HL-60/S4 treated with phorbol 12-myristate 13-acetate at 8.2 ng/mL for 4 days and 3 days (cell line): ENCODE measurements around the gene FTO.

ENCODE experiments used
- in situ Hi-C: fragments of 300-500 bp; cut with MboI; formaldehyde crosslinking; loops from 2 replicates; pipeline ENCODE4 v1.15.0; 2022; ENCODE audit warnings: low sequenced_read_pairs

Gene FTO

DNA sequence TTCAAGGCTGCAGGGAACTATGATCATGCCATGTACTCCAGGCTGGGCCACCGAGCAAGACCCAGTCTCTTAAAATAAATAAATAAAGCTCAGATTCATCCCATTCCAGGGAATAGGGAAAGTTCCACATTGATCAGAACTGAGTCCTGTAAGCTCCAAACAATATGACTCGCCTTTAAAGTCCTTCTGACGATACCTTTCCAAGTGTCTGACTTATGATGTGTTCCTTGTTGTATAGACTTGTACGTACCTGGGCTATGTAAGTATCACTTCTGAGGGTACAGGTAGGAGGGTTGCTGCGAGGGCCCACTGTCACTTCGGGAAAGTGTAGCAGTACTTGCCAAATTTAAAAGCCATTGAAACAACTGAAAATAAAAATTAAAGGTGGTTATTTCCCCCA lies 329.8 kb downstream of the FTO start:
- in situ Hi-C loops = no loop called here

DNA sequence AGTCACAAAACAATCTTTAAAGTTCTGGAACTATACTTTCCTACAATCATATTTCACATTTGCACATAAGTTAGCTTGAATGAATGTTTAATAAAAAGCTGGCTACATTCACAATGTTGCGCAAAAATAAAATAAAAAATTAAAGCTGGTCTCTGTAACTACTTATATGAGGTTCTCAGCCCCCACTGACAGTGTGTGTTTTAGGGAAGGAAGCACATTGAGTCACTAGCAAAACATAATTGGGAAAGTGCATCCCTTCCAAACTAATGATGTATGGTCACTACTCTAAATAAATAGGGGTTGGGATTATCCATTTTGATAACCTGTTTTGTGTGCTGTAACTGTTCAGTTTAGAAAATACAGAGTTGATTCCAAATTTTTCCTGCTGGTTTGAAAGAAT lies 330.7 kb downstream of the FTO start:
- in situ Hi-C loops = no loop called here

DNA sequence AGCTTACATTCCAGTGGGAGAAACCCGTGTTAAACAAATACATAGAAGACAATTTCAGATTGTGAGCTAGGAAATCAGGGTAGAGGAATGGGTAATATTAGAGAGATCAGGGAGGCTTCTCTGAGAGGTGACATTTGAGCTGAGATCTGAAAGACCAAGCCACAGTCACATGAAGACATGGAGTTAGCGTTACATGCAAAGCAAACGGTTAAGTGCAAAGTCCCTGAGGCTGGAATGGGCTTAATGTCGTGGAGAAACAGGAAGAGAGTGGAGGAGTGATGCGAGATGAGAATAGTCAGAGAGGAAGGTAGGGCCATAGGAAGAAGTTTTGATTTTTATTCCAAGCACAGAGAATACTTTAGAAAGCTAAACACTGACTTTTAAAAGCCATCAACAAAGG lies 336.5 kb downstream of the FTO start:
- in situ Hi-C loops = no loop called here

DNA sequence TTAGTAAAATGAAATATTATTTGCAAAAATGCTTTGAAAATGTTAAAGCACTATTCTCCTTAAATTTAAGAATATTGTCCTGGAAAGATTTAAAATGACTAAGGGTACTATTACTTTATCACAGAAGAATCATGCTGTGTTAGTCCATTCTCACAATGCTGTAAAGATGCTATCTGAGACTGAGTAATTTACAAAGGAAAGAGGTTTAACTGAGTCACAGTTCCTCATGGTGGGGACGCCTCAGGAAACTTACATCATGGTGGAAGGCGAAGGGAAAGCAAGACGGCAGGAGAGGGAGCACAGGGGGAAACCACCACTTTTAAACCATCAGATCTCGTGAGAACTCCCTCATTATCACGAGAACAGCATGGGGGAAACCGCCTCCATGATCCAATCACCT lies 337.0 kb downstream of the FTO start:
- in situ Hi-C loops = no loop called here

DNA sequence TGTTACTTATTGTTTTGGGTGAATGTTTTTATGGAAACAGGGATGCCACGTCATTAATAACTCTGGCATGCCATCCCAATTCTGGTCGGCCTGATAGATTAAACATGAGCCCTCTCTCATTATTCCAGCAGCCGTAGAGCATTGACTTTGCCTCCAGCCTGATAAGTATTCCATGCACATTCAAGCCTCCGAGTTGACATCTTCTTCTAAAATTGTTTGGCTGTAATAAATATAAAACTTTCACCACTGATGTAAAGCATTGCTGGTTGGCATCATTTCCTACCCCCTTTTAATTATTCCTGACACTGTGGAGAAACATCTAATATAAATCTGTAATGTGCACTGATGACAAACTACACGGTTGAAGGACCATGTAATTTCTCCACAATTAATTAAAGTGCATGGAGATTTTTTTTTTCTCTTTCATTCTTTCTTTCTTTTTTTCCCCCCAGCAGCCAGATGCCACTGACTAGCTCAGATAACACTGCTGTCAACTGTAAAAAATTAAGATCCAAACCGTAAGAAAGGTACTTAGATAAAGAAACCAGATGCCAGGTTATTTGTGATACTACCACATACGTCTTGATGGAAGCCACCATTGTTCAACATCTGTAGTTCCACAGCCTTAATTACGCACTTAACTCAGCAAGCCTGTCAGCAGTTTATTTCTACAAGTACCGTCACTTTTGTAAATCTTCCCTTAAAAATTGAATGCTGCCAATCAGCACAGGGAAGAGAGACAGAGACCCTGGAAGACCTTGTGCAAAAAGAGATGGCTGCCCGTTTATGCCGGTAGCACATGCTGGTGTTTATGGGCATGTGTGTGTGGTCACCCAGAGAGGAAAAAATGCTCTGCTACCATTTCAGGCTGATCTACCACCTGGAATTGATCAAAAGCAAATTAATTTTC lies 344.9 kb downstream of the FTO start:
- in situ Hi-C loops = no loop called here

DNA sequence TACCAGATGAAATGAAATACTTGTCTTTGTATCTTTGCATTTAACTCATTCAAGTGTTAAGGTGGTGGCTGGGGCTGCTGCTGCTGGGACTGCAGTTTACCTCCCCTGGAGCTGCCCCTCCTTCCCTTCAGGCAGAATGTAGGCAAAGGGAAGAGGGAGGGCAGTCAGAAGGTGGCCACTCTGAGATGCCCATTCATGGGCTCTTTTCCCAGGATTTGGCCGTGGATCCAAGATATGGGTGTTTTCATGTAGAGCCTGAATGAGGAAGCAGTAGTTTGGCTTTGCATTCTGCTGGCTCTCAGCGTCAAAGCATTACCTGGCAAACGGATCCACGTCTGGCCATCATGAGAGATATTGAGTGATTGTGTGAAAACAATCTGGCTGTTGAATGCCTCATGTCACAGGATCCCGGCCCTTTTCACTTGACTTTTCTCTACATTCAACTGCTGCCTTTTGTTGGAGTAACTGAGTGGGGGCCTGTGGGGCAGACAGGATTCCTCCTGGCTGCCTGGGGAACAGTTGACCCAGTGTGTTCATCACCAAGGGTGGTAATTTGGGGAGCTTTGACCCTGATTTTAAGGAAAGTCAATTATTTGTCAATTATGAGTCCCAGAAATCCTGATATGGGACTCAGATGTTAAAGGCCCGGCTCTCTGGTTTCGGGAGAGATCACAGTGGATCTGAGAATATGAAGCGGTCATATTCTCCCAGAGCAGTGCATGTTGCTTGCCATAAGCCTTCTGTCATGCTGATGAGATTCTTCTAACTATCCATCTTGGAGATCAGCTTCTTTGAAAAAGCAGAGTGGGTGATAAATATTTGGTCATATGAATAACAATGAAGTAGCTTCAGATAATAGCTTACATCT lies 345.9 kb downstream of the FTO start:
- in situ Hi-C loops = no loop called here

DNA sequence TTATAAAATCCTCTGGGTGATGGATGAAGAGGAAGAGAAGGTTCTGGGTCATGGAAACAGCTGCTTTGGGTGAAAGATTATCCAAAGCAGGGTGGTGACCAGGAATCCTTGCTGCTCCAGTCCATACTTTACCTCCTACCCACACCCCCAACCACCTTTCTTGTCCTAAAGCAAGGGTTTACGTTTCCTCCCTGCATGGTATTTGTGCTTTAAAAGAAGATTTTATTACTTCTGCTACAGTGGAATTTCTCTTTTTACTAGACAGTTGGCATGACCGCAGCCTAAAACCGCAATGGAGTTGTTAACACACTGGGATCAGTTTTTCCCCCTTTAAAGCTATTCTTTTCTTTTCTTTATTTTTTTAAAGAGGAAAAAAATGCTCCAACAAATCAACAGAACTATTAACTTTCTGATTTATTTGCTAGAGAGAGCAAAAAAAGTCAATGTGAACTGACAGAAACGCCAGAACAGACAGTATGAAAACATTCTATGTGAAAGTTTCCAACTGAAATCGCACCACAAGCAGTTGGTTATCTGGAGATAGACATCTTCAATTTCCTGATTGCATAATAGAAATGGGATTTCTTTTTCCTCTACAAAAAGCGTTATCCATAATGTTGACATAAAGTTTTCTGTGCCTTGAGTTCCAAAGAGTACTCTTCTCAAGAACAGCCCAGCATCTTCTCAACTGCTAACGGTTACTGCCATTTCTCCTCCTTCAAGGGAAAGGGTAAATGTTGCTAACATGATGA lies 346.7 kb downstream of the FTO start:
- in situ Hi-C loops = no loop called here

DNA sequence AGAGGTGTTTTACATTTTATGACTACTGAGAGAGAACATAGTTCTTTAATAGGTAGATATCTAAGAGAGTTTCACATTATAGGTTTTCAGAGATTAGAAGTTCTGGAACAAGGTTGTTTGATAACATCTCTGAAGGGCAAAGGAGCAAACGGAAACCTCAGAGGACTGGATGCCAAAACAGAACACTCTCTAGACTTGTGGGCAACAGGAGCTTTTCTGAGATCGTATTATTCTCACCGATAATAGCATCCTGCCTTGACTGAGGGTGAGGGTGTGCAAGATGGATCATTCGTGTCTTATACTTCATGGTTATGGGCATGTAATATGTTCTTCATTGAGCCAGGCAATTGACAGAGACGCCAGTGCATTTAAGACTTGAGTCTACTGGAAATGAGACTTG lies 347.9 kb downstream of the FTO start:
- in situ Hi-C loops = no loop called here

DNA sequence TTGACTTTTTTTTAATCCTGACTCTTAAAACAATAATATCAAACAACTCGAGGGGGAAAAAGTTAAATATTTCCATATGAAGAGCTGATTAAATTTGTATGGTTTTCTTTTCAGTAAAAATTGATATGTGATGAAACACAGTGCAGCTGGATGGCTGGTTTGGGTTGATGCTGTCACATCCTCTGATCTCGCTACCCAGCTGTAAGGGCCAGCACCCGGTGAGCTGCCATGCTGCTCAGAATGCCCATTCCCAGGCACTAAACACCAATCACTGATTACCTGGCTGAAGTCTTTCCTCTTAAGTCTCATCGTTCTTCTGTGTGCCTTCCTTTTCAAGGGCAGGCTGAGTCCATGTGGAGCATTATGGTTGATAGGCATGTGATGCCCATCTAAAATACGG lies 348.3 kb downstream of the FTO start:
- in situ Hi-C loops = no loop called here

DNA sequence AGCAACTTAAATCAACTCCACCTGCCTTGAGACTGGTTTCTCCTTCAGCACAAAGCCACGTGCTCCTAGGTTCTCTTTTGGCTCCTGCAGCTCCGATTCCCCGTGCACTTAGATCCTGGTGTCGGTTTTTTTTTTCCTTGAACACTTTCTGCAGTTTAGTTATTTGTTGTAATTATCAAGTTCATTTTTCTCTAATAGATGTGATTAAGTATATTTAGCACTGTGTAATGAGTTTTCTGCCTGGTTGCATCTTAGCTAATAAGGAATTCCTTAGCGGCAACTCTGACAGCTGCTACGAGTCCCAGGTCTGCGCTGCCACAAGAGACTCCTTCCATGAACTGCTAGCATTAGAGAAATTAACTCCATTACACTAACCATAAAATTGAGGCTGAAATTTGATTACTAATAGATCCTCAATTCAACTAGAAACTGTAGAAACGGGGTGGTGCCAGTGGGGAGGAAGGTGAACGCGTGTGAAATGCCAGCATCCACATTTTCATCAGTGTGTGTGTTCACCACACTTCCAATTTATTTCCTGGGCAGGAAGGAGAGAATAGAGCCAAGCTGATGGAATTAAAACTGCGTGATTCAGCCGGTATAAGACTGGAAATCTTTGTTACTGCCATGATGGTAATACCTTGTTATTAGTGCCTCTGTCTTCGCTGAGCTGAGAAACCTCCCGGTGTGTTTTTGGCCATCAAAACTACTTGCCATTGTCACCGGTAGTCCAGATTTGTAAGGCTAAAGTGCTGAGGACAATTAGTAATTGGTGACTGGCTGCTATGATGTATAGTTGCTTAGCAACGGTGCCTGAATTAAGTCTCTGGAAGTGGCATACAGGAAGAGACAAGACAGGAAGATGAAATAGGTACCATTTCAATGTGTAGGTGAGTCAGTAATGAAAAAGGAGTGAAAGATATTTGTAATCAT lies 350.2 kb downstream of the FTO start:
- in situ Hi-C loops = no loop called here

DNA sequence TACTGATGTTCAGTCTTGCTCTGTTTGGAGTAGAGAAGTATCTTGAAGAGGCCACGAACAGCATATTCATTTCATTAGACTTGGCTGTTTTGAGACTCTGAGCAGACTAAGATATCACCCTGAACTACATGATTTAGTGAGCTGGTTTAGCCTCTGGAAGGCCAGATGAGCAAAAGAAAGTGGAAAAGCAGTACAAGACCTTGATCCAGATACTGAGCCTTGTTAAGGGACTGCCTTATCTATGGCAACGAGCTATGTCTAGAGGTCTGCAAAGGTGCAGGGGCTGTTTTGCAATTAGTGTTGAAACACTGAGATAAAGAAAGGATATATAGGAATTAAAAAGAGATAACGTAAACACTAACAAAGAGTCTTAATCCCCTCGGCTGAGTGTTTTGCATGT lies 351.2 kb downstream of the FTO start:
- in situ Hi-C loops = no loop called here

DNA sequence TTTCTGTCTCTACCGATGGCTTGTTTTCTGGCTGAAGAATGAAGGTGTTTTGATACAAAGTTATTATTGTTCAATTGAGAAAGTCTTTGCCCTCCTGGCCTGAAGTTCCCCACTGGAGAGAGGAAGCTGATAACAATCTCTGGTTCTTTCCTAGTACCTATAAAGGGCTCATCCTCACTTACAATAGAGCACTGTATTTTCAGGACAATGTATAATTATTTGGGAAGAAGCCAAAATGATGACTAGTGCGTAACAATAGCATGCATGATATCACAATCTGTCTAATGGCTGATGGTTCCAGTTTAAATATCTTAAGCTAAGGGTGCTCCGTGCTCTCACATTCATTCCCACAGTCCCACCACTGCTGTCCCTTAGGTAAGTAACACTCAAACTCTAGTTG lies 351.9 kb downstream of the FTO start:
- in situ Hi-C loops = no loop called here

DNA sequence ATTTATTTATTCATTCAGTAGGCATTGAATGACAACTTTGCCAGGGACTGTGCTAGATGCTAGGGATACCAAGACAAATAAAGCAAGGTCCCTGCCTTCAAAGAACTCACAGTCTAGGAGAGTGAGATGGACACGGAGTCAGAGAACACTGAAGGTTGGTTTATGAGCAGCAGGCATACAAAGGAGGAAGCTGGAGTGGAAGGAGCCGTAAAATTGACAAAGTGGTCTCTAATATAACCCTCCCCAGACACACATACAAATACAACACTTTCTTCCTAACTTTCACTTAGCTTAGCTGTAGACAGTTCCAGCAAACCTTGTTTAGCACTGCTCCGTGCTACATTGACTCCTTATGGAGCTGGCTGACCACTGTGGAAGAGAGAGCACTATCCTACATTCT lies 353.0 kb downstream of the FTO start:
- in situ Hi-C loops = no loop called here

DNA sequence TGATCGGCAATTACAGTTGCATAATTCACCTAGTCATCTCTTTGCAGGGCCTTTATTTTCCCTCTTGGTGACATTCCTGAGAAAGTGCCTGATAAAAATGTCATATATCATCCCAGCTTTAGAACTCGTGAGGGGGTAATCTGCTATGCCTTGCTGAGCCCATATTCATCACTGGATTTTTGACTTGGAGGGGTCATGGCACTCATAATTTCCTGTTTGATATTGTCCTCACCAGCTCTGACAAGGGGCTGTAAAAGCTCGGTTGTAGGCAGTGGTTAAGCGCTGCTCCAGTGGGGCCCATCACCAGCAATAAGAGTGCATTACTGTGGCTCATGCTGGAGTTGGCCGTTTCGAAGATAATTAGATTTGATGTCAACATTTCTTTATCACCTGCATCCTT lies 355.4 kb downstream of the FTO start:
- in situ Hi-C loops = no loop called here

DNA sequence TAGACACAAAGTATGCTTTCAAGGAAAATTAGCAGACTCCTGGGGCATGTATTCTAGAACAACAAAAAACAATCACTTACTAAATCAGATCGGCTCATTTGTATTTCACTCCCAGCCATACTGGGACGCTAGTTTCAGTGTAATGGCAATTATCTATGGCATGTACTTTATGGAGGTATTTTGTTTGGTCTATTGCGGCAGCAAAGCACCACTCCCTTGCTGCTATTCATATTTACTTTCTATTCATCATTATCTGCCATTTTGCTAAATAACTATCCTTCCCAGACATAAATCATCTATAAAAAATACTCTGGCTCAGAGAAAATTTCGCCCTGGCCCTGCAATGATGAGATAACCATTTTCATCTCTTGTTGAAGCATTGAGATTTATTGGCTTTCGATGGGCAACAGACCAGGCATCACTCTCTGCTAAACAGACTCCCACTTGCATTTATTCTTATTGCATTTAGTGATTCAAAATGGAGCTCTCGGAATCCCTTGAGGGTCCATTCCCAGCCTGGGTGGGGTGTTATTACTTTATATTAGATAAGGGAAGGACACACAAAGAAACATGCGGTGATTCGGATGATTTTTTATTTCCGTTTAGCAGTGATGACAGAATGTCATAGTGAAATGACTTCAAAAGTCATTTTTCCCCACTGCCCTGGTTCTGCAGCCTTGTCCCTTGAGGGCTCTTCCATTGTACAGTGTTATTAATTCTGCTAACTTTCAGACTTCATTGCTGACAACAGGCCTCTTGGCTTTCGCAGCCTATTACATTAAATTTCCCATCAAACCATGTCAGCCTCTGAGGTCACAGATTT lies 356.9 kb downstream of the FTO start:
- in situ Hi-C loops = no loop called here

DNA sequence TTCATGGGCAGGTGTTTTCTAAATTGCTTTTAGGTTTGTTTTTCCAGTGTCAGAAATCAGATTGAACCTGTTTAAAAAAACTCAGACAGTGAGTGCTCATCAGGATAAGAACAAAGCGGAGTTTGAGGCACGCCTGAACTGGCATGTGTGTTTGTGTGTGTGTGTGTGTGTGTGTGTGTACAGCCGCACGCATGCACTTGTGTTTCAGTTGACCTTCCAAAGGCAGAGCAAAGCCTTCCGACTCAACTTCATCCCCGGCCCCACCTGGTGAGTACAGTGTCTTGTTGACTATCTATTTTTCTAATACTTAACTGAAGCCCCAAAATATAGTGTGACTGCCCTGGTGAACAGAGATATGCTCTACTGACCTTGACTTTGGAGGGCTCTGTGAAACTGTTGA lies 357.5 kb downstream of the FTO start:
- in situ Hi-C loops = no loop called here

DNA sequence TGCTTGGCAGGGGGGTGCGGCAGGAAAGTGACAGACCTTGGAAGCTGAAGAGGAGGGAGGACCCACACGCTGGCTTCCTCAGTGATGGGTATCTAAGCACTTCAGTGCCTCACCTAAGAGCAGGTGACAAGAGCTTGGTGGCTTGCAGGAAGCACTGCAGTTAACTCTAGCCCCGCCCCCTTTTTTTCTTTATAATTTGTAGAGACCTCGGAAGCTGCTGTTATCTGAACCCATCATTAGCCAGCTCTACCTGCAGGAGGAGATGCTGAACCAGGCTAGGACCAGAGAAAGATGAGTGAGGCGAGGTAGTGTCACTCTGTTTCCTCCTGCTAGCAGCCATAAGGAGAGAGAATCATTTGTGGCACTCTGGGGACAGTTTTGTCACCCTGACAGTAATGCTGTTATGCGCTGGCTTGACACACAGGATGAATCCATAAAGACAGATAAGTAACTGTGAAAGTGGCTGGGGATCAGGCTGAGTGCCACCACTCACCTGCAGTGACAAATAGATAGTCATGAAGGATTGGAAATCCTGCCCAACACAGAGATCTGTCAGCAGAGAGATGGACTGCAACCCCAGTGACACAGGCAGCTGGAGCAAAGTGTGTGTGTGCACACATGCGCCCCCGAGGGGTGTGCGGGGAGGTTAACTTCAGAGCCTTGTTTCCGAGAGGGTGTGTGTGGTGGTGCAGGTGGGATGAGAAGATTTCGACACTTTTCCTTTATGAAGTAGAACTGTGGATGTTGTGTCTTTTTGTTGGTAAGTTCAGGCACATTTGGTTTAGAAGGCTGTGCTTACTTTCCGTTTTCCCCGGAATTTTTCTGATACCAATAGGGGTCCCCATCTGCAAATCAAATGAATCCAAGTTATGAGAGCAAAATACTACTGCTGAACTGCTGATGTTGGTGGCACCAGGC lies 358.7 kb downstream of the FTO start:
- in situ Hi-C loops = no loop called here

DNA sequence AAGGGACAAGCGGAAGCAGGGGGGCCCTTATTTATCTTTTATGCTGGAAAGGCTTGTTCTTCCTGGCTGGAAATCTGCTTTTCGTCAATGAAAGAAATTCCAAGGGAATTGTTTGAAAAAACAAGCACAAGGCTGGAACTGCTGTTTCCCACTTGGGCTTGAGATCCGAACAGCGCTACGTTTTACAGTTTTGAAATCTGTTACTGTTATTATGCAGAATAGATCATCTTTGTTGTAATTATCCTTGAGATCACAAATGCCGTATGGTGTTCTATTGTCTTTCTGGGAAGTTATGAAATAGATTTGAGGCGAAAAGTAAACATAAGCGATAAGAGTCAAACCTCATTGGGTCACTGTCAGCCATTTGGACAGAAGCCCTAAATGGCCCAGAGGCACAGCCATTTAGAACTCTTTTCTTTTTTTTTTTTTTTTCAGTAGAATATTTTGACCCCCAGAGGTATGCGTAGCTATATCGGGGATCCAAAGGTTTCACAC lies 359.4 kb downstream of the FTO start:
- in situ Hi-C loops = no loop called here
